ENCODE data around the gene PRM2. TPM values are rescaled to one million over a fixed set of nuclear protein-coding genes. Genes with fewer than 3 reads are reported as not detected.
"Not testable (repeated sequence)": the region's sequence is repeated elsewhere in the genome, so short reads cannot be mapped to it uniquely, and the experiment has no call there.

Gene PRM2
- total RNA-seq, 1 donor from 2014 or later = not detected

GRCh38 chr16:11303405-11304138 is 27.3 kb upstream of the PRM2 start:
- no peaks in the 10 kb centered on the region for H3K36me3 ChIP-seq
- peaks cover 11% of the 10 kb centered on the region for H3K4me1 ChIP-seq
- H3K4me3 ChIP-seq = no peak overlapping the region
- no peak for TF ChIP-seq CTCF (IDR thresholded peaks at IDR 0.05)
- intact Hi-C loops (cut with DNase I) = no loop called here
- H3K27ac ChIP-seq = peak overlapping the region; percentile 74
- ATAC-seq (peak; percentile 80), DNase-seq (peak; percentile 82)
- no peaks in the 10 kb centered on the region for H3K27me3 ChIP-seq
- H3K9me3 ChIP-seq = no peaks in the 10 kb centered on the region

- H3K27ac ChIP-seq = peak overlapping the region; percentile 74
- H3K36me3 ChIP-seq = no peaks in the 10 kb centered on the region
- H3K27me3 ChIP-seq = no peaks in the 10 kb centered on the region
- no peak for TF ChIP-seq CTCF (IDR thresholded peaks at IDR 0.05)
- ATAC-seq (no peak), DNase-seq (no peak)
- H3K4me3 ChIP-seq = no peak overlapping the region
- no peaks in the 10 kb centered on the region for H3K9me3 ChIP-seq
- intact Hi-C loops (cut with DNase I) = no loop called here
- peaks cover 8% of the 10 kb centered on the region for H3K4me1 ChIP-seq
Observed at GRCh38 chr16:11302977-11303376, 26.7 kb upstream of the PRM2 start.

- Histone ChIP-seq H3K27ac (no peak overlapping the region), H3K9me3 (no peaks in the 10 kb centered on the region), H3K27me3 (no peaks in the 10 kb centered on the region), H3K36me3 (no peaks in the 10 kb centered on the region), H3K4me1 (peaks cover 16% of the 10 kb centered on the region), H3K4me3 (no peak overlapping the region)
- TF ChIP-seq CTCF (IDR thresholded peaks at IDR 0.05) = no peak
- DNase-seq (no peak), ATAC-seq (no peak)
- intact Hi-C loops (cut with DNase I) = no loop called here
Observed at GRCh38 chr16:11301645-11302501, 25.6 kb upstream of the PRM2 start.

- no peak for ATAC-seq
- DNase-seq = no peak
- H3K9me3 ChIP-seq = no peaks in the 10 kb centered on the region
- H3K36me3 ChIP-seq = no peaks in the 10 kb centered on the region
- no peak overlapping the region for H3K4me3 ChIP-seq
- H3K4me1 ChIP-seq = peaks cover 17% of the 10 kb centered on the region
- no peaks in the 10 kb centered on the region for H3K27me3 ChIP-seq
- TF ChIP-seq CTCF (IDR thresholded peaks at IDR 0.05) = no peak
- H3K27ac ChIP-seq = no peak overlapping the region
- intact Hi-C loops (cut with DNase I) = no loop called here
Observed at GRCh38 chr16:11300560-11300892, 24.2 kb upstream of the PRM2 start.

- intact Hi-C loops (cut with DNase I) = no loop called here
- H3K4me1 ChIP-seq = peaks cover 17% of the 10 kb centered on the region
- ATAC-seq = no peak
- H3K4me3 ChIP-seq = no peak overlapping the region
- no peak overlapping the region for H3K27ac ChIP-seq
- no peaks in the 10 kb centered on the region for H3K27me3 ChIP-seq
- no peak for TF ChIP-seq CTCF (IDR thresholded peaks at IDR 0.05)
- H3K36me3 ChIP-seq = no peaks in the 10 kb centered on the region
- no peaks in the 10 kb centered on the region for H3K9me3 ChIP-seq
- no peak for DNase-seq
Observed at GRCh38 chr16:11299865-11300559, 23.7 kb upstream of the PRM2 start.

GRCh38 chr16:11298950-11299547 is 22.8 kb upstream of the PRM2 start:
- H3K27ac ChIP-seq; ATAC-seq; H3K4me3 ChIP-seq; H3K36me3 ChIP-seq; DNase-seq; intact Hi-C loops (cut with DNase I); H3K9me3 ChIP-seq; H3K27me3 ChIP-seq: not testable (repeated sequence)
- peaks cover 17% of the 10 kb centered on the region for H3K4me1 ChIP-seq
